Parathyroid adenoma (tissue), 2 donors: ENCODE measurements around the gene NCKAP5.

Source experiments
- H2AFZ ChIP-seq: fragments of 300-600 bp; sonication (generic); one replicate; pipeline ENCODE4 v1.7.0; 2017; ENCODE audit warnings: antibody characterized with exemption, mild to moderate bottlenecking
- H3K27ac ChIP-seq: fragments of 300-600 bp; sonication (generic); one replicate; pipeline ENCODE4 v1.7.0; 2017
- H3K27me3 ChIP-seq: fragments of 300-600 bp; sonication (generic); one replicate; pipeline ENCODE4 v1.7.0; 2017; ENCODE audit warnings: low read length; ENCODE audit not compliant: control insufficient read depth, insufficient read depth
- H3K36me3 ChIP-seq: fragments of 300-600 bp; sonication (generic); one replicate; pipeline ENCODE4 v1.7.0; 2017; ENCODE audit warnings: low read length; ENCODE audit not compliant: control insufficient read depth, insufficient read depth
- H3K4me1 ChIP-seq: fragments of 300-600 bp; sonication (generic); one replicate; pipeline ENCODE4 v1.7.0; 2017; ENCODE audit warnings: control low read depth
- H3K4me2 ChIP-seq: fragments of 300-600 bp; sonication (generic); one replicate; pipeline ENCODE4 v1.7.0; 2017; ENCODE audit warnings: low read length
- H3K4me3 ChIP-seq: fragments of 300-600 bp; sonication (generic); one replicate; pipeline ENCODE4 v1.7.0; 2017; ENCODE audit warnings: low read depth, low read length
- H3K79me2 ChIP-seq: fragments of 300-600 bp; sonication (generic); one replicate; pipeline ENCODE4 v1.7.0; 2017; ENCODE audit warnings: control low read depth
- H3K9ac ChIP-seq: fragments of 300-600 bp; sonication (generic); one replicate; pipeline ENCODE4 v1.7.0; 2017; ENCODE audit warnings: mild to moderate bottlenecking
- H3K9me3 ChIP-seq: fragments of 300-600 bp; sonication (generic); one replicate; pipeline ENCODE4 v1.7.0; 2017; ENCODE audit warnings: low read length; ENCODE audit not compliant: control insufficient read depth
- CTCF ChIP-seq: fragments of 300-600 bp; sonication (generic); IDR thresholded peaks from one replicate; pipeline ENCODE4 v1.7.0; 2017; ENCODE audit warnings: antibody characterized with exemption, mild to moderate bottlenecking
- donor health status: primary hyperparathyroidism.

NCKAP5 gene

GRCh38 chr2:133177196-133177595 is 391.1 kb downstream of the NCKAP5 start:
- Histone ChIP-seq H3K27me3 (no peaks in the 10 kb centered on the region), H3K4me2 (no peak overlapping the region), H3K4me3 (no peak overlapping the region), H3K36me3 (no peaks in the 10 kb centered on the region), H3K9ac (no peak overlapping the region), H3K9me3 (no peaks in the 10 kb centered on the region), H2AFZ (no peak overlapping the region), H3K4me1 (no peaks in the 10 kb centered on the region), H3K27ac (no peak overlapping the region), H3K79me2 (no peaks in the 10 kb centered on the region)
- TF ChIP-seq CTCF, result no peak

GRCh38 chr2:133175926-133176325 is 392.3 kb downstream of the NCKAP5 start:
- Histone ChIP-seq H2AFZ (no peak overlapping the region), H3K9ac (no peak overlapping the region)
- no peak for TF ChIP-seq CTCF

GRCh38 chr2:133173224-133173623 is 395.0 kb downstream of the NCKAP5 start:
- Histone ChIP-seq H3K4me3 (no peak overlapping the region), H3K27me3 (no peaks in the 10 kb centered on the region), H3K4me2 (no peak overlapping the region), H2AFZ (no peak overlapping the region), H3K27ac (no peak overlapping the region), H3K36me3 (no peaks in the 10 kb centered on the region), H3K9ac (no peak overlapping the region), H3K4me1 (no peaks in the 10 kb centered on the region), H3K9me3 (no peaks in the 10 kb centered on the region), H3K79me2 (no peaks in the 10 kb centered on the region)
- no peak for TF ChIP-seq CTCF

More at GRCh38 chr2:133175926-133176325, 392.3 kb downstream of the NCKAP5 start:
- Histone ChIP-seq H3K4me3 (no peak overlapping the region), H3K9me3 (no peaks in the 10 kb centered on the region), H3K36me3 (no peaks in the 10 kb centered on the region), H3K27me3 (no peaks in the 10 kb centered on the region), H3K4me1 (no peaks in the 10 kb centered on the region), H3K4me2 (no peak overlapping the region), H3K27ac (no peak overlapping the region), H3K79me2 (no peaks in the 10 kb centered on the region)

- H3K9me3 ChIP-seq, result no peaks in the 10 kb centered on the region
- no peaks in the 10 kb centered on the region for H3K36me3 ChIP-seq
- H3K4me3 ChIP-seq, result no peak overlapping the region
- no peak overlapping the region for H2AFZ ChIP-seq
- no peak overlapping the region for H3K9ac ChIP-seq
- H3K27ac ChIP-seq, result no peak overlapping the region
- no peaks in the 10 kb centered on the region for H3K79me2 ChIP-seq
- no peaks in the 10 kb centered on the region for H3K27me3 ChIP-seq
- no peaks in the 10 kb centered on the region for H3K4me1 ChIP-seq
- no peak overlapping the region for H3K4me2 ChIP-seq
- peak; percentile 48 for TF ChIP-seq CTCF
Observed at GRCh38 chr2:133171393-133172004, 396.8 kb downstream of the NCKAP5 start.

- H3K9me3 ChIP-seq, result no peaks in the 10 kb centered on the region
- H3K4me3 ChIP-seq, result no peak overlapping the region
- no peaks in the 10 kb centered on the region for H3K27me3 ChIP-seq
- H3K79me2 ChIP-seq, result no peaks in the 10 kb centered on the region
- H2AFZ ChIP-seq, result no peak overlapping the region
- TF ChIP-seq CTCF, result no peak
- no peak overlapping the region for H3K4me2 ChIP-seq
- H3K36me3 ChIP-seq, result no peaks in the 10 kb centered on the region
- H3K9ac ChIP-seq, result no peak overlapping the region
- H3K27ac ChIP-seq, result no peak overlapping the region
- H3K4me1 ChIP-seq, result no peaks in the 10 kb centered on the region
Observed at GRCh38 chr2:133169274-133169912, 398.9 kb downstream of the NCKAP5 start.
